GM12801 (cell line): Measurements from ENCODE around the gene EPHA6.

ENCODE experiments used
- CTCF ChIP-seq: IDR thresholded peaks from one replicate; pipeline ENCODE4 v1.5.1; 2011; ENCODE audit warnings: control low read depth; ENCODE audit not compliant: insufficient read length; ENCODE audit errors: extremely low read depth

The EPHA6 gene

GRCh38 chr3:96814651-96815567 is 515 bp downstream of the EPHA6 start:
- no peak for TF ChIP-seq CTCF

GRCh38 chr3:96831175-96831574 is 16.8 kb downstream of the EPHA6 start:
- no peak for TF ChIP-seq CTCF

- TF ChIP-seq CTCF = no peak
These were observed 18.9 kb downstream of the EPHA6 start for GRCh38 chr3:96833301-96833700.

- no peak for TF ChIP-seq CTCF
These were observed 21.9 kb downstream of the EPHA6 start for GRCh38 chr3:96836153-96836915.

GRCh38 chr3:96843505-96844203 is 29.3 kb downstream of the EPHA6 start:
- no peak for TF ChIP-seq CTCF

GRCh38 chr3:96844204-96844514 is 29.8 kb downstream of the EPHA6 start:
- TF ChIP-seq CTCF = no peak

- no peak for TF ChIP-seq CTCF
These were observed 38.5 kb downstream of the EPHA6 start for GRCh38 chr3:96852849-96853248.
